Endodermal cell (in vitro differentiated cells): ENCODE results near the gene NOVA2. TPM values are rescaled to one million over a fixed set of nuclear protein-coding genes. Genes with fewer than 3 reads are reported as not detected.

ENCODE experiments used
- DNase-seq: peaks from one replicate; pipeline ENCODE4 v3.0.0-alpha.2; 2017
- H3K27ac ChIP-seq: 2 replicates; pipeline ENCODE4 v1.5.1; 2013; ENCODE audit warnings: mild to moderate bottlenecking, low read depth, low read length, moderate library complexity
- H3K27me3 ChIP-seq: 2 replicates; pipeline ENCODE4 v1.6.1; 2013; ENCODE audit warnings: mild to moderate bottlenecking, low read length, moderate library complexity; ENCODE audit not compliant: insufficient read depth, control insufficient read depth, poor library complexity, severe bottlenecking
- H3K36me3 ChIP-seq: 2 replicates; pipeline ENCODE4 v1.7.0; 2013; ENCODE audit warnings: mild to moderate bottlenecking, low read length, moderate library complexity; ENCODE audit not compliant: control insufficient read depth, insufficient read depth
- H3K4me1 ChIP-seq: one replicate; pipeline ENCODE4 v1.7.0; 2013; ENCODE audit warnings: low read length; ENCODE audit not compliant: control insufficient read depth, insufficient read depth
- H3K4me3 ChIP-seq: 2 replicates; pipeline ENCODE4 v1.5.1; 2013; ENCODE audit warnings: mild to moderate bottlenecking, low read length, moderate library complexity
- H3K9ac ChIP-seq: 2 replicates; pipeline ENCODE4 v1.6.1; 2013; ENCODE audit warnings: mild to moderate bottlenecking, low read length, moderate library complexity; ENCODE audit not compliant: poor library complexity, severe bottlenecking; ENCODE audit errors: extremely low read depth
- H3K9me3 ChIP-seq: 2 replicates; pipeline ENCODE4 v1.6.1; 2013; ENCODE audit warnings: mild to moderate bottlenecking, low read length, moderate library complexity; ENCODE audit not compliant: control insufficient read depth
- H3K27ac Mint-ChIP-seq: 2 replicates; pipeline ENCODE4 v1.8.0; 2020; ENCODE audit warnings: mixed read lengths
- H3K27me3 Mint-ChIP-seq: 2 replicates; pipeline ENCODE4 v1.8.0; 2021; ENCODE audit warnings: mild to moderate bottlenecking, mixed read lengths; ENCODE audit not compliant: insufficient read depth
- H3K36me3 Mint-ChIP-seq: 2 replicates; pipeline ENCODE4 v1.8.0; 2020; ENCODE audit warnings: low read depth, mixed read lengths
- H3K4me1 Mint-ChIP-seq: 2 replicates; pipeline ENCODE4 v1.8.0; 2020; ENCODE audit warnings: mixed read lengths
- H3K4me3 Mint-ChIP-seq: 2 replicates; pipeline ENCODE4 v1.8.0; 2020; ENCODE audit warnings: mild to moderate bottlenecking, moderate library complexity, mixed read lengths
- H3K9me3 Mint-ChIP-seq: 2 replicates; pipeline ENCODE4 v1.8.0; 2020; ENCODE audit warnings: mild to moderate bottlenecking, mixed read lengths
- CTCF ChIP-seq: fragments of 200-600 bp; sonication (generic); conservative IDR thresholded peaks from 2 replicates; pipeline ENCODE4 v1.5.0; 2021; ENCODE audit warnings: antibody characterized with exemption, mild to moderate bottlenecking
- WGBS, 2 experiments: methylation state at CpG; one replicate each; pipeline versions ENCODE4 v1.1.5 to v1.1.7; 2013; ENCODE audit warnings: missing lambda C conversion rate in 2 of 2, mixed read lengths in 1 of 2; ENCODE audit not compliant: insufficient coverage in 1 of 2, insufficient read length in 1 of 2; 5-methylcytosine and 5-hydroxymethylcytosine counted together
- total RNA-seq, 2 donors: library from RNA; stranded (reverse); fragmentation: NEBNext Ultra II Directional in 1 of 2; extraction: Animal tissue kit (Norgen Biotek cat#: 25700) in 1 of 2; gene quantifications; 2 replicates in 1 of 2; 3 replicates in 1 of 2; pipeline ENCODE4 v1.2.1, GENCODE V29; 2021

NOVA2 gene
- total RNA-seq, 2 donors from 2014 or later = 0.64 to 0.91 TPM

GRCh38 chr19:45901912-45902650 is 71.6 kb downstream of the NOVA2 start, which contains the start of gene MYPOP:
MYPOP (minus strand) TSS chr19:45902613; CDS start chr19:45901773, 840 bp downstream.
- no peaks in the 10 kb centered on the region for H3K9me3 Mint-ChIP-seq
- Histone ChIP-seq H3K9me3 (no peaks in the 10 kb centered on the region), H3K9ac (peak within 1 kb of the TSS; percentile 67), H3K27me3 (no peaks in the 10 kb centered on the region), H3K36me3 (peaks cover 19% of the 10 kb centered on the region), H3K27ac (peak within 1 kb of the TSS; percentile 75), H3K4me1 (no peaks in the 10 kb centered on the region), H3K4me3 (peak within 1 kb of the TSS; percentile 95)
- DNase-seq = peak; percentile 57
- peaks cover 15% of the 10 kb centered on the region for H3K27me3 Mint-ChIP-seq
- TF ChIP-seq CTCF = no peak
- H3K36me3 Mint-ChIP-seq = peaks cover 25% of the 10 kb centered on the region
- H3K27ac Mint-ChIP-seq = peak within 1 kb of the TSS; percentile 85
- H3K4me1 Mint-ChIP-seq = peaks cover 4% of the 10 kb centered on the region
- H3K4me3 Mint-ChIP-seq = peak within 1 kb of the TSS; percentile 81
- WGBS, 2 experiments = 0% methylated on average over 9 to 46 of the region's 47 CpGs

- peaks cover 19% of the 10 kb centered on the region for H3K36me3 ChIP-seq
- no peak overlapping the region for H3K9ac ChIP-seq
- Mint-ChIP-seq H3K27me3 (peaks cover 15% of the 10 kb centered on the region), H3K9me3 (no peaks in the 10 kb centered on the region), H3K4me1 (peaks cover 4% of the 10 kb centered on the region), H3K27ac (no peak overlapping the region), H3K36me3 (peaks cover 25% of the 10 kb centered on the region), H3K4me3 (peak overlapping the region; percentile 81)
- peak; percentile 73 for DNase-seq
- TF ChIP-seq CTCF = no peak
- H3K27me3 ChIP-seq = no peaks in the 10 kb centered on the region
- WGBS, 2 experiments = 5 to 9% methylated on average over 38 to 69 of the region's 69 CpGs
- H3K9me3 ChIP-seq = no peaks in the 10 kb centered on the region
- H3K4me1 ChIP-seq = no peaks in the 10 kb centered on the region
- H3K27ac ChIP-seq = no peak overlapping the region
- peak overlapping the region; percentile 95 for H3K4me3 ChIP-seq
These were observed 72.2 kb downstream of the NOVA2 start for GRCh38 chr19:45901432-45901911.

GRCh38 chr19:45900738-45901431 is 72.8 kb downstream of the NOVA2 start:
- no peaks in the 10 kb centered on the region for H3K27me3 ChIP-seq
- H3K4me3 ChIP-seq = peak overlapping the region; percentile 95
- peaks cover 19% of the 10 kb centered on the region for H3K36me3 ChIP-seq
- Mint-ChIP-seq H3K27me3 (peaks cover 14% of the 10 kb centered on the region), H3K9me3 (no peaks in the 10 kb centered on the region), H3K4me1 (peaks cover 4% of the 10 kb centered on the region), H3K36me3 (peaks cover 25% of the 10 kb centered on the region), H3K4me3 (peak overlapping the region; percentile 81), H3K27ac (no peak overlapping the region)
- no peak for TF ChIP-seq CTCF
- H3K4me1 ChIP-seq = no peaks in the 10 kb centered on the region
- DNase-seq = peak; percentile 65
- H3K9me3 ChIP-seq = no peaks in the 10 kb centered on the region
- H3K9ac ChIP-seq = no peak overlapping the region
- WGBS, 2 experiments = 39 to 65% methylated on average over 9 to 22 of the region's 22 CpGs
- H3K27ac ChIP-seq = no peak overlapping the region
